MM.1S (cell line): ENCODE data around the gene FILIP1.

Source experiments
- EZH2 ChIP-seq: fragments of 300-600 bp; sonication (generic); optimal IDR thresholded peaks from 2 replicates; pipeline ENCODE3; 2017; ENCODE audit warnings: low read depth, mild to moderate bottlenecking, antibody characterized with exemption, low read length, mixed read lengths
- TF ChIP-seq, protein P1 (sequence below): fragments of 300-600 bp; sonication (generic); IDR thresholded peaks from 2 replicates; pipeline ENCODE4 v1.5.1; 2016; ENCODE audit warnings: antibody characterized with exemption, low read length, mixed read lengths

DNA sequence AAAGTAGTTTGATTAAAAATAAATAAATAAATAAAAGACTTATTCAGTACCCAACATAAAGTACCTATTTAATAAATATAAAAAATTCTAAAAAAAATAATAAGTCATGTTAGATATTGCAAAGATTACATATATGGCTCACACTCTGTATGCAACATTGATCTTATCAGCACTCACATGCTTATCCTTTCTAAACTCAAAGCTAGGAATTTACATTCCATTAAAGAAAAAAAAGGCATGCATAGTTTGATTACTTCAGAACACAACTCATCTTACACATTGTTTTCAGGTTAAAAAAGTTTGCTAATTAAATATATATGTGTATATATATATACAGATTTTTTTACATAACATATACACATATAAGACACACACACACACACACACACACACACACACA, 96.4 kb downstream of the FILIP1 start:
- TF ChIP-seq, protein P1, sequence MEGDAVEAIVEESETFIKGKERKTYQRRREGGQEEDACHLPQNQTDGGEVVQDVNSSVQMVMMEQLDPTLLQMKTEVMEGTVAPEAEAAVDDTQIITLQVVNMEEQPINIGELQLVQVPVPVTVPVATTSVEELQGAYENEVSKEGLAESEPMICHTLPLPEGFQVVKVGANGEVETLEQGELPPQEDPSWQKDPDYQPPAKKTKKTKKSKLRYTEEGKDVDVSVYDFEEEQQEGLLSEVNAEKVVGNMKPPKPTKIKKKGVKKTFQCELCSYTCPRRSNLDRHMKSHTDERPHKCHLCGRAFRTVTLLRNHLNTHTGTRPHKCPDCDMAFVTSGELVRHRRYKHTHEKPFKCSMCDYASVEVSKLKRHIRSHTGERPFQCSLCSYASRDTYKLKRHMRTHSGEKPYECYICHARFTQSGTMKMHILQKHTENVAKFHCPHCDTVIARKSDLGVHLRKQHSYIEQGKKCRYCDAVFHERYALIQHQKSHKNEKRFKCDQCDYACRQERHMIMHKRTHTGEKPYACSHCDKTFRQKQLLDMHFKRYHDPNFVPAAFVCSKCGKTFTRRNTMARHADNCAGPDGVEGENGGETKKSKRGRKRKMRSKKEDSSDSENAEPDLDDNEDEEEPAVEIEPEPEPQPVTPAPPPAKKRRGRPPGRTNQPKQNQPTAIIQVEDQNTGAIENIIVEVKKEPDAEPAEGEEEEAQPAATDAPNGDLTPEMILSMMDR = no peak
- TF ChIP-seq EZH2 = no peak
